ENCODE data around the gene EMP2.

GRCh38 chr16:10597187-10597601, 16.8 kb upstream of the EMP2 start:
- TF ChIP-seq CTCF (conservative IDR thresholded peaks at IDR 0.05 in 1 of 2, IDR thresholded peaks at IDR 0.05 in 1 of 2; ENCODE audit: low read depth in 1 of 2, low read length in 2 of 2) (no peak), EZH2 (IDR thresholded peaks at IDR 0.05; ENCODE audit: low read length, missing control alignments) (no peak)

All from fibroblast of lung (primary cell).